Measurements from ENCODE around the gene ITGA1.
"Not testable (repeated sequence)": the region's sequence is repeated elsewhere in the genome, so short reads cannot be mapped to it uniquely, and the experiment has no call there.

The ITGA1 gene

DNA sequence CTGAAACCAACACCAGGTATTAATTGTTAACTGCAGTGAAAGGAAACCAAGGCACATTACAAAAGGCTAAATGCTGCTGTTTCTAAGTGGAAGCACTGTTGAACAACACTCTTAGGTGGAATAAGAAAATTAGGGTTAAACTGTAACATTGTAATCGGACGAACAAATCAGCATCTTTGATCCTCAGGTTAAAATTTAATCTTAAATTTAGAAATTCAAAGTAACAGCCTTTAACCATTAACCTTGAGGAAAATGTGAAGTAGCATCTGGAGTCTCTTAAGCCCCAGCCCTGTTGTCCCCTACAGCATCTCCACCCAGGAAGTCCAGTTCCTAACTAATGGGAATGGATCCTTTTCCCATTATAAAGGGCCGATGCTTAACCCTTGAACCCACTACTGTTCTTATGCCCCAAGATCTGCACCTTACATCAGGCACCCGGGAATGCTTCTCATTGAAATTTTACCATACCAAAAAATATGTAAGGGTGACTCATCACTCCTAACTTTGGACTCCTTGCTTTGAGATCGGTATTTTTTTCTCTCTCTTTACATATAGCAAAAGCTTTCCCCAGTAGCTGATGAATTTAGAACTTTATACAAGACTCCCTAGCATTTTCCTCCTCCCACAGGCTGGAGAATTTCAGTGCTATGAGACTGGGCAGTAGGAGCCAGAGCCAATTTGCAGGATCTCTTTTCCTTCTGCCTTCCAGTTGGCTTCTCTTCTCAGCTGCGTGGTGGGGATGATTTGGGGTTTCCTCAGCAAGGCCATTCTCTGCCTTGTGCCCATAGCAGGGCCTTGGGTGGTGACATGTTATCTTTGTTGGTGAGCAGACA lies 169.4 kb downstream of the ITGA1 start:
- DNase-seq (ENCODE audit: low spot score): no peak

DNA sequence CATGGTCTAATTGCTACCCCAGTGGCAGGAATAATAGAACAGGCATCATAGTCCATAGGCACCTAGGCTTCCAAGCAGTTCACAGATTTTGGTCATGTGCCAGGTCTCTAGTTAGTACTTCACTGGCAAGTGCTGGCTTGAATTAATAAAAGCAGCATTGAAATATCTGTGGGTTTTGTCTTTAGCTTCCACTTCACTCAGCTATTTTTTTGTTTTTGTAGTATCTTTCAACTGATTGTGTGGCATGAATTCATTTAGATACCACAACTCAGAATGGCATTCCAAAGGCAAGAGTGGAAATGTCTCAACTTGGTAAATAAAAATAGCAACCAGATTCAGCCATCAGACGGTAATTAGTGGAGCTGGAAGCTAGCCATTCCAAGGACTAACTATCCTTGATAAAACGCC lies 173.6 kb downstream of the ITGA1 start:
- DNase-seq (ENCODE audit: low spot score): no peak

DNA sequence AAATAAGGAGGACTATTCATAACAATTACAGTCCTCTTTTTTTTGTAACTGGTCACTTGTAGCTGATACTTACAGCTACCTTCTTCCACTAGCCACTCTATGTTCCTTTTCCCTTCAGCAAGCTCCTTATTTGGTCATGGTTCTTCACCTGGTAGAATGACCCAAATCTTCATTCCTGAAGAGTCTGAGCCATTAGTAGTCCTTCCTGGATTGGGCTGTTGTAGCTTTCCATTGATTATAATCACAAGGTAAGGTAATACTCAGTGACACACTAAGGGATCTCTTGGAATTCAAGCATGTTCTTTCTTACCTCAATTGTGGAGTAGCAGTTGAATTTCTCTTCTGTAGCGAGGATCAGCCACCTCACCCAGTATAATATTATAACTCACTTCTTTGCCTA lies 175.9 kb downstream of the ITGA1 start:
- DNase-seq (ENCODE audit: low spot score): no peak

DNA sequence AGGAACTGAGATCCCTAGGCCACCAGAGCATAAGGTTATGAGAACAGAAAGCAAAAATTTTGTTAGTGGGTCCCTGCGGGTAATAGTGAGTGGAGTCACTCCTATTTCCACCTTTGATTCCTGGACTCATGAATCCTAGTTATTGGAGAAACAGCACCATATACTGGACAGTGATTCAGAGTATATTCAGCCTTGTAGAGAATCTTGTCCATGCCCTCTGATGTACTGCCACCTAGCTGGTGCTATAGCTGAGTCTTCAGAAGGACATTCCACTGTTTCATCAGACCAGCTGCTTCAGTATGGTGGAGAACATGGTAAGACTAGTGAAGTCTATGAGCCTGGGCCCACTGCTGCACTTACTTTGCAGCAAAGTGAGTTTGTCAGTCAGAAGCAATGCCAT lies 176.4 kb downstream of the ITGA1 start:
- DNase-seq (ENCODE audit: low spot score): no peak

DNA sequence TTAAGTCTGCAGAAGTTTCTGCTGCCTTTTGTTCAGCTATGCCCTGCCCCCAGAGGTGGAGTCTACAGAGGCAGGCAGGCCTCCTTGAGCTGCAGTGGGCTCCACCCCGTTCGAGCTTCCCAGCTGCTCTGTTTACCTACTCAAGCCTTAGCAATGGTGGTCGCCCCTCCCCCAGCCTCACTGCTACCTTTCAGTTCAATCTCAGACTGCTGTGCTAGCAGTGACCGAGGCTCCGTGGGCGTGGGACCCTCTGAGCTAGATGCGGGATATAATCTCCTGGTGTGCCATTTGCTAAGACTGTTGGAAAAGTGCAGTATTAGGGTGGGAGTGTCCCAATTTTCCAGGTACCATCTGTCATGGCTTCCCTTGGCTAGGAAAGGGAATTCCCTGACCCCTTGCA lies 188.4 kb downstream of the ITGA1 start:
- DNase-seq (ENCODE audit: low spot score): not testable (repeated sequence)

DNA sequence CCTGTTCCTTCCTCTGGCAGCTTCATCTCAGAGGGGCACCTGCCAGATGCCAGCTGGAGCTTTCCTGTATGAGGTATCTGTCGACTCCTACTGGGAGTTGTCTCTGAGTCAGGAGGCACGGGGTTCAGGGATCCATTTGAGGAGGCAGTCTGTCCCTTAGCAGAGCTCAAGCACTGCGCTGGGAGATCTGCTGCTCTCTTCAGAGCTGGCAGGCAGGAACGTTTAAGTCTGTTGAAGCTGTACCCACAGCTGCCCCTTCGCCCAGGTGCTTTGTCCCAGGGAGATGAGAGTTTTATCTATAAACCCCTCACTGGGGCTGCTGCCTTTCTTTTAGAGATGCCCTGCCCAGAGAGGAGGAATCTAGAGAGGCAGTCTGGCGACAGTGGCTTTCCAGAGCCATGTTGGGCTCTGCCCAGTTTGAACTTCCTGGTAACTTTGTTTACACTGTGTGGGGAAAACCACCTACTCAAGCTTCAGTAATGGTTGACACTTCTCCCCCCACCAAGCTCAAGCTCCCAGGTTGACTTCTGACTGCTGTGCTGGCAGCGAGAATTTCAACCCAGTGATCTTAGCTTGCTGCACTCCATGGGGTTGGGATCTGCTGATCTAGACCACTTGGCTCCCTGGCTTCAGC lies 189.7 kb downstream of the ITGA1 start:
- DNase-seq (ENCODE audit: low spot score): no peak

DNA sequence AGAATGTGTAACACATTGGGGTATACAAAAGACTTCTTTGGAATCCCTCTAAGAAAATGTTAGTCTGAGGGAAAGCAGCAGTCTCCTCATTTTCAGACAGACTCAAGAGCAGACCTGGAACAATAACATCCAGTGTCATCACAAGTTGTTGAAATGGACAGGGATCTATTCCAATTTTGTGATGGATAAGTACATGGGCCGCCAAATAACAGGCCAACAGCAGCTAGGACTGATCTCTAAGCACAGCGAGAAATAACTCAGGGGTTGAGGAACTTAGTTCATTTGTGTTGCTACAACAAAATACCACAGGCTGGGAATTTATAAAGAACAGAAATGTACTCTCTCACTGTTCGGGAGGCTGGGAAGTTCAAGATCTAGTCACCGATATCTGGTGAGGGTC lies 193.8 kb downstream of the ITGA1 start:
- DNase-seq (ENCODE audit: low spot score): no peak

DNA sequence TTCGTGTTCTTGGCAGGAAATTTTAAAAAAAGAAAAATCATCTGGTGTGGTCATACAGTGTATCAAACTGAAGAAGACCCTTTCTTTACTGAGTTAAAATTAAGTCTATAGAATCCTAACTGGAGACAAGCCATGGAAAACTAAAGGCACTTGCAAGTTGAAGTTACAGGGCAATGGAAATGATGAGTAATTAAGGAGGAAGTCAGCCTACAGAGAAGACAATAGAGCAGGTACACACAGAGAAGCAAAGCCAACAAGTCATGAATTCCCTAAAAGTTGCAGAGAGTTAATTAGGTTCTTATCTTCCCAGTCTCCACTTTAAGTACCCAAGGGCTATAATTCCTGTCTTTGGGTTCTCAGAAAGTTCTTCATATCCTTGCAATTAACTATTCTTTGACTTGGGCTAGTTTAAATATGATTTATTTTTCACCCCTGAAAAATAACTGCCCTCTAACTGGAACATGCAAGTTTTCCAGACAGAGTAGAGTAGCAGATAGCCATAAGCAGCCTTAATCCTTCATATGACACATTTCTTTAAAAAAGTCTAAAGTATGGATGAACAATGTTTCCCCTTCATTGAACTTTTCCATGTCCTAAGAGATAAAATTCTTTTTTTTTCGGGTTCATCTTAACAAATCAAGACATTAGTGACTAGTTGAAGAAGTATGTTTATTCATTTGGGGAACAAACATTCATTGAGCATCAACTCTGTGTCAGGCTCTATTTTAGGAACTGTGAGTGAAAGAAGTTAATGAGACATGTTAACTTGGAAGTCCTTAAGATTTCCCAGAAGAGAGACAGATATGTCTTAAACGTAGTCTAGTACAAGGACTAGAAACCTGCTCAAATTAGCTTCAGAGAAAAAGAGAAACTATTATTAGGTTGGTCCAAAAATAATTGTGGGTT lies 196.3 kb downstream of the ITGA1 start:
- DNase-seq (ENCODE audit: low spot score): no peak

DNA sequence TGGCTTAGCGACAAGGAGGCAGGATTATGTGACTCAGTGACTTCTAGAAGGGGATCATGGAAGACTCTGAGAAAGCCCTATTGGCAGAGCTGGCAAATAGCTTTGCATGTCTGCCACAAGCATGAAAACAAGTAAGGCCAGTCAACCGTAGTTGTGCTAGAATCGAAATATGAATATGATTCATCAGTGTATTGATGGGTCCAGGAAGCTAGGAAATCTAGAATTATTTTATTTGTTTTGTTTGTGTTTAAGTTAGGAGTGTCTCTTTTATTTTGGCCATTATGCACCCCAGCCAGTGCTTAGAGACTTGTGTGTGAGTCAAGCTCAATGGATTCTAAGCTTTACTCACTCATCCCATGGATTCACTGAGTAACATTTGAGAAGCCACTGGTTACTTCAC lies 197.6 kb downstream of the ITGA1 start:
- no peak for DNase-seq (ENCODE audit: low spot score)

DNA sequence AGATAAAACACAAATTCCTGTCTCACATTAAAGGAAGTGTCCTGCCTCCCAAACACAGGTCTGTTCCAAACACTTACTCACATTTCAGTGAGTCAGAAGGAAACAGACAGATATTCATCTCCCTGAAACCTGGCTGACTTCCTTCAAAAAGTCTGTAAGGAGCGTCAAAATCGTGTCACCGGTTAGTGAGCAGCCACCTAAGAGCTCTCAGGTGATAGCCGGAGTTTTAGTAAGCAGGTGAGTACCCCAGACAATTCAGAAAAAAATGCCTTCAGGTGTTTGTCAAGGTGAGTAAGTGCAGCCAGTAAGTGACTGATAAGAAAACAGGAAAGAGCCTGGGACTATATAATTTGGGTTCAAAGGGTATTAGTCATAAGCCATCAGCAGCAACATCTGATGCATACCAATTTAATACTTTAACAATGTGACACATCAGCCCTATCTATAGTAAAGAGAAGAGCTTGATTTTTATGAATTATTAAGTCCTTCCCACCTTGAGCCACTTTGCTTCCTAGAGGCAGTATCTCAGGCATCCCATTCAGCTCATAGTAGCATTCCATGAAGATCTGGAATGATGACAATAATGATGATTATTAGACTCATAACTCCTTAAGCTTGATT lies 200.1 kb downstream of the ITGA1 start:
- DNase-seq (ENCODE audit: low spot score): no peak

DNA sequence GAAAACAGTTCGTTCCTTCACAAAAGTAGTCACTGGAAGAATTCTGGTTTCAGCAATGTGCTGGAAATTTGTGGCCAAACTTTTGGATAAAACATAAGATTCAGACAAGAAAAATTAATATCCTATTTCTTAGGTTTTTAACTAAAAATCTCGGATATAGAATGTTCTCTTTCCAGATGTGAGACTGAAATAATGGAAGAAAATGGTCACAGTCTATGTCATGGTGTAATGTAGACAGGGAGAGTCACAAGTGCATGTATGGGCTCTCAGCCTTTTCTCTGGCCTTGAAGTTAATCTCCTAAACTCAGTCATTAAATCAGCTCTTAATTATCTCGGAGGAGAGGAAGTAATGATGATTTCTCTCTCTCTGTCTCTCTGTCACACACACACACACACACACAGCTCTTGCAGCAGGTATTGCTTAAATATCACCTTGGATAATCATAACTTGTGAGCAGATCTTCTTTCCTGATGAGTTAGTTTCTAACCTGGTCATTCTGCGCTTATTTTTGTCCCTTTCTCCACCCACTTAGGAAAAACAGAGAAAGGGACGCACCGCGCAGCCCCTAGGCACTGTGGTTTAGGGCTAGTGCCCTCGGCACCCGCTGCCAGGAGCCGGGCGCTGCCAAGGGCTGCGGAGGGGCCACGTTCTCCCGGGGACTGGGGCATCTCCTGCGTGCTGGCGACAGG lies 200.8 kb downstream of the ITGA1 start:
- no peak for DNase-seq (ENCODE audit: low spot score)

DNA sequence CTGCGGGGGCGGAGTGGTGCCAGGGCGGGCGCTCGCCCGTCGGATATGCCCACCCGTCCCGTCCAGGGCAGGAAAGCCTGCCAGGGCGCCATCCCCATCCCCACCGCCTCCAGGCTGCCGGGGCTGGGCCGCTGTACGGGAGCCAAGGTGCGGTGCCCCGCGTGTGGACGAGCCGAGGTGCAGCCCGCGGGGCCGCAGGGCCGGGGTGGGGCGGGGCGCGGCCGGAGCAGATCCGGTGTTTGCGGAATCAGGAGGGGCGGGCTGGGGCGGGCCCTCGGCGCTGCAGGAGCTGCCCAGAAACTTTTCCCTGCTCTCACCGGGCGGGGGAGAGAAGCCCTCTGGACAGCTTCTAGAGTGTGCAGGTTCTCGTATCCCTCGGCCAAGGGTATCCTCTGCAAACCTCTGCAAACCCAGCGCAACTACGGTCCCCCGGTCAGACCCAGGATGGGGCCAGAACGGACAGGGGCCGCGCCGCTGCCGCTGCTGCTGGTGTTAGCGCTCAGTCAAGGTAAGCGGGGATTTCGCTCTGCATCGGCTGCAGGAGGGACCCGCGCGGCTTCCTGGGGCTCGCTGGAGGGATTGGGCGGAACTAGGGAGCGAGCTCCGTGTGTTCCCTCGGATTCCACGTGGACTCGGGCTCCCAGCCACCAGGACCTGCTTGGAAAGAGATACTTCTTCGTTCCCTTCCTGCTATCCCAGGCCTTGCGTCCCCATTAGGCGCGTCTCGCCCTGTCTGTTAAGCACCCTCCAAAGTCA lies 201.5 kb downstream of the ITGA1 start, which contains the start of gene ITGA2:
TSS of gene ITGA2 (plus strand) at position 328 of the 756 bp plus-strand sequence. CDS start at position 445, 117 bp downstream.
- DNase-seq (ENCODE audit: low spot score): no peak

DNA sequence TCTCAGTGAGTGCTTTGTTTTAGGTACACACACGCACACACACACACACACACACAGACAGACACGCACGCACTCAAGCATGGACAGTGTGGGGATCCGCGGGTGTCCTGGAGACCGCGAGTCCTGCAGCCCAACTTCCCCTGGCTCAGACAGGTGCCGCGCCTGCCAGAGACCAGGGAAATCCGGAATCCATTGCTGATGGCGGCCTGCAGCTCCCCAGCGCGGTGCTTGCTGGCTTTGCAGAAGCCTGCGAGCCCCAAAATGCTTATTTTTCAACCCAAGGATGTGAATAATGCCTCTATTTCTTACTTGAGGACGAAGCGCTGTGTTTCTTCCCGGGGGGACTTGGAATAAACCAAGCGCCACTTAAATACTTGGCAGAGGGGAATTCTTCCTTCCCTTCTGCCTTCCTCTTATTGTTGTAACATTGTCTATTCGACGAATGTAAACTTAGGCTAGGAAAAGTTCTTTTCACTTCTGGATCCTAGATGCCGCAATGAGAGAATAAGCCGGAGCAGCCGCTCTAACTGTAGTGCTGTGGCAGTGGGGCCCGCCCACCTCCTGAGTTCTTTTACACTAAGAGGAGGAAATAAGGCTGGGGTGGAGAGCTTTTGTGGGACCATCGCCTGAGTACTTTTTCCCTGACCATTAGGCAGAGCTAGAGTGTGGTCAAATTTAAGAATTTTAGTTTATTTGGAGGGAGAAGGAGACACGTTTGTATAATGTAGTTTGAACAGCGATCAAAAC lies 202.2 kb downstream of the ITGA1 start:
- peak; percentile 78 for DNase-seq (ENCODE audit: low spot score)

DNA sequence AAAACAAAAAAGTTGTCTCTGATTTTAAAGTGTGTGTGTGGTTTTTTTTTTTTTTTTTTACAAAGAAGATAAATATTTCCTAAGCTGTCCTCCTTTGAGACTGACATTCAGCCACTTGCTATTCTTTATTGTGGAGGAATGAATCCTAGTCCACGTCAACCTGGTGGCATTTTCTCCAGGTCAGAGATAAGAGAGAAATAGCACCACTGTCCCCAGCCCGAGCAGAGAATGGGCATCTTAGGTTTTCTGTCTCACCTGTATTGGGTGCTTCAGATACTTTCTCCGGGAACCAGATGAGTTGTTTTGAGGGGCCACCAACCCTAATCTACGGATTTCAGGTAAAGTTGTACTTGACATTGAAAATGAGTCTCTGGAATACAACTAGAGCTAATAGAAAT lies 202.8 kb downstream of the ITGA1 start:
- DNase-seq (ENCODE audit: low spot score): no peak

DNA sequence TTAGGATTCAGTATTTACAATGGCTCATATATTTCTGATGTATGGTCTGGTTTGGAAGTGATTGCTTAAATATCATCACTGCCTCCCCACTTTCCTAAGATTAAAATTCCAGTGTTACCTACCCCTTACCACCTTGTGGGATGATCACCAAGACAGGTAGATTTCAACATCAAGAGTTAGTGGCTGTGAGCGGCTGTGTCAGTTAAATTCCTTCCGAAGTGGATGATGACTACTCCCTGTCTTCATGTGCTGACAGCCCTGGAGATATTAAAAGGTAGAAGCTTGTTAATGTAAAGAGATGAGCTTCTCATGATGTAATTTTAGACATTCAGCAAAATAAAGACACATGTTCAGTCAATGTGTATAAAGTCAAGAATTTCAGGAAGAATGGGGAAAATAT lies 205.7 kb downstream of the ITGA1 start:
- DNase-seq (ENCODE audit: low spot score): no peak

DNA sequence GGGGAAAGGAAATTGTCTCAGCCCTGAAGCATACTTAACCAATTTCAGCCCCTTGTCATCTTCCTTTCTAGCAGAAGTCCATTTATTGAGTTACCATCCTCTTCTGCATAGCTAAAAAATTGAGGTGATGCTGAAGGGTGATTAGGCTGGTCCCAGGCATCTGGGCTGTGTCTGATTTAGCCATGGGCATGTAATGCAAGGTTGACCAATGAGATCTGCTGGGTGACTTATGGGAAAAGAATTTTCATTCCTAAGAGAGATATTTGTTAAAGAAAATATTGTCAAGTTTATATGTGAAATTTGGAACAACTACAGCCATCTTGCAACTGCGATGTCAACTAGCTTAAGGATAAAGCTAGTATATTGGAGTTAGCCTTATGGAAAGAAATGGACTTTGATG lies 206.6 kb downstream of the ITGA1 start:
- no peak for DNase-seq (ENCODE audit: low spot score)

DNA sequence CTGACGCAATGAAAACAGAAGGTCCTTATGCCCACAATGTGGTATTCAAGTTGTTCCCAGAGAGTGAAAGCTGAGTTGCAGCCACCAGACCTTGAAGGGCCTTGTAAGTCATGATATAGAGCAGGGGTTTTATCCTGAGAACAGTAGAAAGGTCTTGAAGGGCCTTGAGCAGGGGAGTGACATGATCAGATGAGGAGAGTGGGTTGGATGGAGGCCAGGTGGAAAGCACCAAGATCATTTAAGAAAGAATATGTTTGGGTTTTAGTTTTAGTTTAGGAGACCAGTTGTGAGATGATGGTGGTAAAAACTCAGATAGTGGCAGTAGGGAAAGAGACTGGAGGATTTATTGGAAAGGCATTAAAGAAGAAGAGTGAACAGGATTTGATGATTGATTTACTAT lies 207.4 kb downstream of the ITGA1 start:
- no peak for DNase-seq (ENCODE audit: low spot score)

DNA sequence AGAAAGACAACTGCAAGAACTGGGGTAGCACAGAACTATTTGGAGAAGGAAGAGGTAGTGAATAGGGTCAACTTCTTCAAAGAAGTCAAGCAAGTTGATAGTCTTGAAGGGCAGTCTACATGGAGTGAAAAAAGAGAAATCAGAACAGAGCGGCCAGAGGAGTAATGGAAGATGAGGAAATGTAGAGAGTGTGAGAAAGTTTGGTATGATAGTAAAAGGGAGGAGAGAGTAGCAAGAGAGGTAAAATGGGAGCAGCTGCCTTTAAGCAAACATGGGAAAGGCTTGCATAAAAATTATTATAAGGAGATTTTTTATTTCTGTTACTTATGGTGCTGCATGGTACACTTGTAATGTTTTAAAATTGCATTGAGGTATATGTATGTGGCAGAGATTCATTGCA lies 208.2 kb downstream of the ITGA1 start:
- DNase-seq (ENCODE audit: low spot score): no peak

DNA sequence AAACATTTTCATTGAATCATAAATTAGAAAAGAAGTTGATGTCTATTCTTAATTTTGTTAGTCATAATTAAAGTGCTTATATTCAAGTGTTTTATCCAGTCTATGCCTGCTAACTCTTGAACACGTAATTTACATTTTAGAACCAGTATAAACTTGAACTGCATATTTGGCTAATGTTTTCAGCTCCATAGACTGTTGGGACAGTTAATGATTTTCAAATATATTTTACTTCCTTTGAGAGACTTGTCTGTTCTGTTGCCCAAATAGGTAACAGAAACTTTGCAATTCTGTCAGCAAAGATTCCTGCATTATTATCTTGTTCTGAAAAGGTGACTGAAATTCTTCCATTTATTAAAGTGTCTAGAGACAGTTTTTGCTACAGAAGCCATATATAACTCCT lies 209.3 kb downstream of the ITGA1 start:
- DNase-seq (ENCODE audit: low spot score): no peak

DNA sequence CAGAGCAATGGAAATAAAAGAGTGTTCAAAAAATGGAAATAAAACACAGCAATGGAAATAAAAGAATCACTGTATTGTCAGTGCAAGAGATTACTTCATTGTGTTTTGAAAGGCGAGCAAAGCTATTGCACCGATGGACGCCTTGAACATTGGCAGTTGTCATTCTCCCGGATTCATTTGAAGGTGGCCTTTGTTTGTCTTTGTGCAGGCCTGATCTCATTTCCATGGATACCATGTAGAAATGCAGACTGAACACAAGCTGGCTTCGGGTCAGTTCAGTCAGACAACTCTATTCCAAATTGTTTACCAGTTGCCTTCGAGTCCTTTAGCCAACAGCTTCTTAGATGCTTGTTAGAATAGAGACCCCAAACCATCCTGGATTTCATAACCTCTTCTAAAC lies 209.7 kb downstream of the ITGA1 start:
- peak; percentile 98 for DNase-seq (ENCODE audit: low spot score)

All from globus pallidus (tissue), 1 donor.